PC-9 (cell line): ENCODE results near the gene LRP1B. TPM values are rescaled to one million over a fixed set of nuclear protein-coding genes. Genes with fewer than 3 reads are reported as not detected.

ENCODE experiments used
- BruUV-seq: library from RNA; stranded (reverse); fragments of 400-500 nt; replicated peaks from 2 replicates; lab custom pipeline; 2021; lab: Mats Ljungman, UMichigan
- CTCF ChIA-PET: fragments of 300-600 bp; sonication (Branson Sonifier 250); formaldehyde crosslinking; loops from one replicate; lab custom pipeline; 2022; ENCODE audit warnings: antibody characterized with exemption; lab: Charles Lee
- POLR2A ChIA-PET: fragments of 300-600 bp; sonication (Branson Sonifier 250); formaldehyde crosslinking; loops from one replicate; lab custom pipeline; 2022; ENCODE audit warnings: antibody characterized with exemption; ENCODE audit not compliant: unreplicated experiment; lab: Charles Lee
- DNase-seq, 2 experiments: peaks; one replicate each; pipeline versions ENCODE4 v3.0.0 to v3.0.0-alpha.2; 2015 to 2022; ENCODE audit warnings: mixed read lengths in 1 of 2
- H2AFZ ChIP-seq: fragments of 200-600 bp; sonication (generic); 2 replicates; pipeline ENCODE4 v1.8.1; 2017; ENCODE audit warnings: antibody characterized with exemption
- H3F3A ChIP-seq: fragments of 200-600 bp; sonication (generic); 2 replicates; pipeline ENCODE4 v1.8.1; 2017; ENCODE audit warnings: antibody characterized with exemption, mild to moderate bottlenecking, low read depth; ENCODE audit not compliant: insufficient read depth
- H3K27ac ChIP-seq: fragments of 200-600 bp; sonication (generic); 2 replicates; pipeline ENCODE4 v1.6.1; 2016; ENCODE audit warnings: mixed run types
- H3K27me3 ChIP-seq: fragments of 200-600 bp; sonication (generic); 2 replicates; pipeline ENCODE4 v1.6.1; 2016; ENCODE audit warnings: low read depth, mixed run types; ENCODE audit not compliant: insufficient read depth
- H3K36me3 ChIP-seq: fragments of 200-600 bp; sonication (generic); 2 replicates; pipeline ENCODE4 v1.6.1; 2016; ENCODE audit warnings: low read depth, mixed run types
- H3K4me1 ChIP-seq: fragments of 200-600 bp; sonication (generic); replicated peaks from 2 replicates; pipeline ENCODE4 v1.6.1; 2016; ENCODE audit warnings: mixed run types; ENCODE audit not compliant: insufficient read depth
- H3K4me2 ChIP-seq: fragments of 200-600 bp; sonication (generic); 2 replicates; pipeline ENCODE4 v1.6.1; 2017; ENCODE audit warnings: mixed run types
- H3K4me3 ChIP-seq: fragments of 200-600 bp; sonication (generic); 2 replicates; pipeline ENCODE4 v1.6.1; 2016; ENCODE audit warnings: mixed run types
- H3K79me2 ChIP-seq: fragments of 200-600 bp; sonication (generic); 2 replicates; pipeline ENCODE4 v1.6.1; 2017; ENCODE audit warnings: low read depth, mixed run types
- H3K9me2 ChIP-seq: fragments of 200-600 bp; sonication (generic); 2 replicates; pipeline ENCODE4 v1.8.1; 2017; ENCODE audit warnings: mild to moderate bottlenecking; ENCODE audit not compliant: insufficient read depth
- H3K9me3 ChIP-seq: fragments of 200-600 bp; sonication (generic); 2 replicates; pipeline ENCODE4 v1.8.1; 2016; ENCODE audit warnings: low read depth; ENCODE audit not compliant: insufficient read depth
- H4K20me1 ChIP-seq: fragments of 200-600 bp; sonication (generic); 2 replicates; pipeline ENCODE4 v1.8.1; 2017; ENCODE audit not compliant: insufficient read depth
- EZH2 ChIP-seq: fragments of 200-600 bp; sonication (generic); IDR thresholded peaks from 2 replicates; pipeline ENCODE4 v1.8.0; 2017; ENCODE audit warnings: antibody characterized with exemption, low read depth
- intact Hi-C: fragments of 100-400 bp; cut with micrococcal nuclease; formaldehyde crosslinking; loops from one replicate; pipeline ENCODE4 v1.10.0; 2022; ENCODE audit not compliant: unreplicated experiment
- total RNA-seq: library from RNA; stranded (reverse); gene quantifications from 2 replicates; pipeline ENCODE4 v1.2.3, GENCODE V29; 2021
- TF ChIP-seq, protein P1 (sequence below): fragments of 200-600 bp; sonication (generic); conservative IDR thresholded peaks from 2 replicates; pipeline ENCODE4 v1.6.1; 2017; ENCODE audit warnings: mixed run types, antibody characterized with exemption, mild to moderate bottlenecking, moderate library complexity

LRP1B gene
- total RNA-seq, 1 experiment from 2014 or later: 1.7 TPM

DNA sequence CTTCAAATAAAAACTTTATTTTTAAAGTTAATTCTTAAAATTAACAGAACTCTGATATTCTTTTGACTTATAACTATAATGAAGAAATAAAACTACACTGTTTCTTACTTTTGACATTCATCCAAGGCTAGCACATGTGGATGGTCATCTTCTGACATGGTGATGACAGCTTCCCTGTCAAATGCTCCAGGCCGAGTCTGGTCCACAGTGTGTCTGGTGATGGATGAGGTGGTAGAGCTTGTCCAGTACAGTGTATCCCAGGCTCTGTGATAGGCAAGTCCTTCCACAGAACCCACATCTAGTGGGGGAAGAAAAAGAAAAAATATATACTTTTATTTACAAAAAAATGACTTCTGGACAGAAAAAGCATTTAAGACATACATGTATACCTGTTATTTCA lies 1529.5 kb downstream of the LRP1B start:
- Histone ChIP-seq H3K36me3 (no peaks in the 10 kb centered on the region), H3K9me3 (peaks cover 3% of the 10 kb centered on the region; the same call in 1 of the 2 replicates), H3K4me3 (no peak overlapping the region), H3F3A (no peaks in the 10 kb centered on the region), H3K27ac (no peak overlapping the region), H3K9me2 (no peaks in the 10 kb centered on the region), H2AFZ (no peak overlapping the region), H3K4me2 (no peak overlapping the region), H3K79me2 (no peaks in the 10 kb centered on the region), H4K20me1 (no peaks in the 10 kb centered on the region), H3K27me3 (no peaks in the 10 kb centered on the region), H3K4me1 (no peaks in the 10 kb centered on the region)
- TF ChIP-seq, protein P1, sequence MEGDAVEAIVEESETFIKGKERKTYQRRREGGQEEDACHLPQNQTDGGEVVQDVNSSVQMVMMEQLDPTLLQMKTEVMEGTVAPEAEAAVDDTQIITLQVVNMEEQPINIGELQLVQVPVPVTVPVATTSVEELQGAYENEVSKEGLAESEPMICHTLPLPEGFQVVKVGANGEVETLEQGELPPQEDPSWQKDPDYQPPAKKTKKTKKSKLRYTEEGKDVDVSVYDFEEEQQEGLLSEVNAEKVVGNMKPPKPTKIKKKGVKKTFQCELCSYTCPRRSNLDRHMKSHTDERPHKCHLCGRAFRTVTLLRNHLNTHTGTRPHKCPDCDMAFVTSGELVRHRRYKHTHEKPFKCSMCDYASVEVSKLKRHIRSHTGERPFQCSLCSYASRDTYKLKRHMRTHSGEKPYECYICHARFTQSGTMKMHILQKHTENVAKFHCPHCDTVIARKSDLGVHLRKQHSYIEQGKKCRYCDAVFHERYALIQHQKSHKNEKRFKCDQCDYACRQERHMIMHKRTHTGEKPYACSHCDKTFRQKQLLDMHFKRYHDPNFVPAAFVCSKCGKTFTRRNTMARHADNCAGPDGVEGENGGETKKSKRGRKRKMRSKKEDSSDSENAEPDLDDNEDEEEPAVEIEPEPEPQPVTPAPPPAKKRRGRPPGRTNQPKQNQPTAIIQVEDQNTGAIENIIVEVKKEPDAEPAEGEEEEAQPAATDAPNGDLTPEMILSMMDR: no peak
- no peak for TF ChIP-seq EZH2
- DNase-seq: no peak
- no TSS peak for BruUV-seq
- ChIA-PET CTCF (no interaction called here), POLR2A (no interaction called here)
- intact Hi-C loops: no loop called here

DNA sequence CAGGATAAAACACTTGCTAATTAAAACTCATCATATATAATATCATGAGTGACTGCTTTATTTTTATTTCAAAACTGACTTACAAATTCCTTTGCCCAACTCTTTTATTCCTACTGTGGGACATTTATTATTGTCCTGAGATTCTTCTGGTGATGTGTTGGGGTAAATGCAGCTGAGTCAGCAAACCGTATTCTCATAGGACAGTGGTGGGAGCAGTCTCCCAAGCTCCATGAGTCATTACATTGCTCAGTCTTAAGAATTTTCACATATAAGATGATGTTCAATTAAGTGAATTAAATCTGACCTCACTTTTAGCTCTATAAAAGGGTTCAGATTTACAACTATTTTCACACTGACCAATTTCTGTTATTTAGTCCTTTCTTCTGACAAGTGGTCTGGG lies 1530.7 kb downstream of the LRP1B start:
- intact Hi-C loops: no loop called here
- DNase-seq: no peak
- H3K9me2 ChIP-seq: no peaks in the 10 kb centered on the region
- H3K4me1 ChIP-seq: no peaks in the 10 kb centered on the region
- H3K4me2 ChIP-seq: no peak overlapping the region
- H4K20me1 ChIP-seq: no peaks in the 10 kb centered on the region
- H3F3A ChIP-seq: no peaks in the 10 kb centered on the region
- TF ChIP-seq, protein P1: no peak
- no peak for TF ChIP-seq EZH2
- no peaks in the 10 kb centered on the region for H3K79me2 ChIP-seq
- no peaks in the 10 kb centered on the region for H3K36me3 ChIP-seq
- CTCF ChIA-PET: no interaction called here
- no peak overlapping the region for H3K4me3 ChIP-seq
- H2AFZ ChIP-seq: no peak overlapping the region
- no TSS peak for BruUV-seq
- H3K27me3 ChIP-seq: no peaks in the 10 kb centered on the region
- H3K27ac ChIP-seq: no peak overlapping the region
- POLR2A ChIA-PET: no interaction called here
- H3K9me3 ChIP-seq: peaks cover 4% of the 10 kb centered on the region; the same call in 1 of the 2 replicates

DNA sequence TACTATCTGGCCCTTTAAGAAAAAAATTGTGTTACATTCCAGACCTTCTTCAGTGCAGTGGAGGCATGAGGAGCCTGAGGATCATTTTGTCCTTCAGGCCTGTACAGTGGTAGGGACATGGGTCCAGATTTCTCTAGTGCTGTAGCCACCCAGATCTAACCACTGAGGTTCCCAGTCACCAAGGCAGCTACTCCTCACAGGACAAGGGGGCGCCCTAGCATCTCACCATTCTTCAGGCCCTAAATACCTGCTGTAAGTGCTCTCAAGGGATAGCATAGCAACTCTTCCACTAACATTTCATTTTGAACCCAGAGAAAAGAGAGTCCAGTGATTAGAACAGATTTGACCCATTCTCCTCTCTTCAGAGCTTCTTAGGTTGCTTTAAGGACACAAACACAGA lies 1533.0 kb downstream of the LRP1B start:
- no peak overlapping the region for H3K4me2 ChIP-seq
- H3F3A ChIP-seq: no peaks in the 10 kb centered on the region
- no peak for DNase-seq
- intact Hi-C loops: no loop called here
- no peak for TF ChIP-seq EZH2
- TF ChIP-seq, protein P1: no peak
- peaks cover 4% of the 10 kb centered on the region; the same call in 1 of the 2 replicates for H3K9me3 ChIP-seq
- H3K27ac ChIP-seq: no peak overlapping the region
- H3K9me2 ChIP-seq: no peaks in the 10 kb centered on the region
- H4K20me1 ChIP-seq: no peaks in the 10 kb centered on the region
- H2AFZ ChIP-seq: no peak overlapping the region
- no peaks in the 10 kb centered on the region for H3K79me2 ChIP-seq
- ChIA-PET CTCF (no interaction called here), POLR2A (no interaction called here)
- H3K4me1 ChIP-seq: no peaks in the 10 kb centered on the region
- BruUV-seq: no TSS peak
- H3K27me3 ChIP-seq: no peaks in the 10 kb centered on the region
- no peaks in the 10 kb centered on the region for H3K36me3 ChIP-seq
- H3K4me3 ChIP-seq: no peak overlapping the region
